Activated CD4-positive, alpha-beta T cell treated with anti-CD3 and anti-CD28 coated beads, Interleukin-2, amount 10 ng/mL, durations not matched to agents 7 days and 5 days (primary cell): ENCODE measurements around the gene NOP56. TPM values are rescaled to one million over a fixed set of nuclear protein-coding genes. Genes with fewer than 3 reads are reported as not detected.

Source experiments
- CTCF ChIA-PET: fragments of 350-600 bp; sonication (Branson Sonifier 250); formaldehyde crosslinking; loops from one replicate; lab custom pipeline; 2021; ENCODE audit warnings: antibody characterized with exemption; lab: Charles Lee
- POLR2A ChIA-PET: fragments of 350-600 bp; sonication (Branson Sonifier 250); formaldehyde crosslinking; loops from one replicate; lab custom pipeline; 2021; ENCODE audit warnings: antibody characterized with exemption; lab: Charles Lee
- DNase-seq: peaks from one replicate; pipeline ENCODE4 v3.0.0-alpha.2; 2020
- H3K27ac Mint-ChIP-seq: one replicate; pipeline ENCODE4 v1.8.0; 2021; ENCODE audit warnings: mild to moderate bottlenecking, moderate library complexity, mixed read lengths
- H3K27me3 Mint-ChIP-seq: one replicate; pipeline ENCODE4 v1.8.0; 2021; ENCODE audit warnings: mixed read lengths
- H3K36me3 Mint-ChIP-seq: one replicate; pipeline ENCODE4 v1.8.0; 2021; ENCODE audit warnings: low read depth, mixed read lengths
- H3K4me1 Mint-ChIP-seq: one replicate; pipeline ENCODE4 v1.8.0; 2021; ENCODE audit warnings: mixed read lengths
- H3K4me3 Mint-ChIP-seq: one replicate; pipeline ENCODE4 v1.8.0; 2021; ENCODE audit warnings: mild to moderate bottlenecking, moderate library complexity, mixed read lengths
- H3K9me3 Mint-ChIP-seq: one replicate; pipeline ENCODE4 v1.8.0; 2021; ENCODE audit warnings: mixed read lengths
- total RNA-seq, 2 experiments: library from RNA; stranded (reverse); gene quantifications; one replicate each; pipeline ENCODE4 v1.2.3, GENCODE V29; 2021

Gene NOP56, protein sequence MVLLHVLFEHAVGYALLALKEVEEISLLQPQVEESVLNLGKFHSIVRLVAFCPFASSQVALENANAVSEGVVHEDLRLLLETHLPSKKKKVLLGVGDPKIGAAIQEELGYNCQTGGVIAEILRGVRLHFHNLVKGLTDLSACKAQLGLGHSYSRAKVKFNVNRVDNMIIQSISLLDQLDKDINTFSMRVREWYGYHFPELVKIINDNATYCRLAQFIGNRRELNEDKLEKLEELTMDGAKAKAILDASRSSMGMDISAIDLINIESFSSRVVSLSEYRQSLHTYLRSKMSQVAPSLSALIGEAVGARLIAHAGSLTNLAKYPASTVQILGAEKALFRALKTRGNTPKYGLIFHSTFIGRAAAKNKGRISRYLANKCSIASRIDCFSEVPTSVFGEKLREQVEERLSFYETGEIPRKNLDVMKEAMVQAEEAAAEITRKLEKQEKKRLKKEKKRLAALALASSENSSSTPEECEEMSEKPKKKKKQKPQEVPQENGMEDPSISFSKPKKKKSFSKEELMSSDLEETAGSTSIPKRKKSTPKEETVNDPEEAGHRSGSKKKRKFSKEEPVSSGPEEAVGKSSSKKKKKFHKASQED
- 100 to 1,000 TPM; 382 to 387 TPM for total RNA-seq

DNA sequence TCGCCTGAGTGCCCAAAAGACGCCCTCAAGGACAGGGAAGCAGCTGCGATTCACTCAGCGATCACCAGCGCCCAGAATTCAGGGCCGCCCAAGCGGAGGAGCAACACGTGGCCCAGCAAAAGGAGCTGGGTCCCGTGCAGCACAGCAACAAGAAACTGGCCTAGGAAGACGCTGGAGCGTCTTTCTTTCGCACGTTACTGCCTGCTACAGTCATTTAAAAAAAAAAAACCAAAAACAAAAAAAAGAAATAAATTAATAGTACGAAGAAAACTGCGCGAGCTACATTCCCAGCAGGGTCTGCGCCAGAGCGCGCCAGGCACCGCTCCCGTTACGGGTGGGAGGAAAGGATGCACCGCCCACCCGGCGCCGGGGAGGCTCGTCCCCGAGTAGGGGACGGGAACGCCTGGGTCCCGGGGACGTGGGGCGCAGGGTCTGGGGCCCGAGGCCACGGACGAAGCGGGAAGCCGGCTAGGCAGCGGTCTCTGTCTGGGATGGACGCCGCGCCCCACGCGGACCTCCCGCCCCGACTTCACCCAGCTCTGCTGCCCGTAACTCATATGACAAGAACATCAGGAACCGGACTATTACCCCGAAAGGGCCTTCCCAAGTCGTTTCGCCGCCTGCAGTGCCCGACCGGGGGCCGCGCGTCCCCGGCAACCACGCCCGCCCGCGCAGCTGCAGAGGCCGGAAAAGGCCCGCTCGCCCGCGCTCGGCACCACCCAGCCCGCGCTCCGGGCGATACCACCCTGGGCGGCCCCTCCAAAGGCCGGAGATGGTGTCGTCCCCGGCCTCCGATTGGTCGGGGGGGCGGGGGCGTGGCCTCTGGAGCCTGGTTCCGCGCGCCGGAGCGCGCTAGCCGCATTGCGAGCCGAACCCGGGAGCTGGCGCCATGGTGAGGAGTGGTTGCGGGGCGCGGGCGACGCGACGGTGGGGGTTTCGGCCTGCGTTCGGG is at the start of gene NOP56:
Gene NOP56, plus strand, starts transcription at position 861 of the 952 bp plus-strand sequence. Its CDS starts 29 bp downstream, at position 890.
- H3K4me3 Mint-ChIP-seq = peak within 1 kb of the TSS; percentile 81
- peak within 1 kb of the TSS; percentile 92 for H3K27ac Mint-ChIP-seq
- POLR2A ChIA-PET = interaction anchor here (0.8 to 1.9 kb wide), 5 partner anchors 12 to 182 kb away, joined by 3 to 7 read pairs (median 4); partner anchors contain the start of genes IDH3B and SNRPB
- H3K36me3 Mint-ChIP-seq = peaks cover 37% of the 10 kb centered on the region
- CTCF ChIA-PET = interaction anchor here (0.5 to 4.9 kb wide), 6 partner anchors 12 to 186 kb away, joined by 3 to 22 read pairs (median 4); partner anchors contain the start of gene IDH3B
- H3K4me1 Mint-ChIP-seq = peaks cover 58% of the 10 kb centered on the region
- no peaks in the 10 kb centered on the region for H3K9me3 Mint-ChIP-seq
- no peaks in the 10 kb centered on the region for H3K27me3 Mint-ChIP-seq
- DNase-seq = peak; percentile 91

DNA sequence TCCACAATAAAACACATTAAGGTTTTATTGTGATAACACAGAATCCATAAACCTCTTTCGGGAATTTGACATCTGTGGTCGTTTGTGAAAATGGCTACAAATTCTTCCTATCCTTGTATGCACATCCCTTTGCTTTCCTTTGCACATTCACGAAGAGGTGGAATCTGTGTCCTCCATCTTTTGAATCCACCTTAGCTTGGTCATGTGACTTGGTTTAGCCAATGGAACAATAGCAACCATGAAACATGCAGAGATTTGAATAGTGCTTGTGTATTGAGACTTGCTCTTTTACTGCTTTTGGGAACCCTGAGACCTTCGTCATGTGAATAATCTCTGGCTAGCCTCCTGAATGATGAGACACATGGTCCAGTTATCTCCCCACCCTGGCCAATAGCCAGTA is 49.7 kb upstream of the NOP56 start:
- H3K36me3 Mint-ChIP-seq = peaks cover 2% of the 10 kb centered on the region

DNA sequence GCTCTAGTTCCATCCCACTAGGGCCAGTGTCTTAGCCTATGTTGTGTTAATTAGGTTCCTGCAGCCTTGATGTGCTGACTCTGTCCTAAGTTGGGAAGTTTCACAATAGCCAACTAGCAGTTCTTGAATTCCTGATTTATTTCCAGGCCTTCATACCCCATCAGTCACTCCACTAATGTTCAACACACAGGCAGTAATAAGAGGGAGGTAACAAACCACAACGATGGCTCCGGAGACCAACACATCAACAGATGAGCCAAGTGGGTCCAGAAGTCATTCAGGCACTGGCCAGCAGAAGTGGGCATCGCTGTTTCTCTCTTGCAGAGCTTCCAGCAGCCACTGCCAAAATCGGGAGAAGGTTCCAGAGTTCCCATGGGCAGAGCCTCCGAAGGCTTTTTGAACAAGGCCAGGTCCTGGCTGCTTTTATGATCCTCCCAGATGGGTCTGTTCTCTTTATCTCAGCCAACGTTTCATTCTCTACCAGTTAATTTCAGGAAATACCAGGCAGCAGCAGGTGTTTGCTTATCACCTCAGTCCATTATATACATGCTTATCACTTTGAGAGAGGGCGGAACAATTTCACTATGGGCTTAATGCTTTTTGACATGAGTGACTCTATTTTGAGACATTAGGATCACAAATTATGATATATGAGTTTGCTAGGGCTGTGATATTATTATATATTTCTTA is 48.5 kb upstream of the NOP56 start:
- H3K36me3 Mint-ChIP-seq = peaks cover 2% of the 10 kb centered on the region
- H3K27me3 Mint-ChIP-seq = peaks cover 7% of the 10 kb centered on the region
- H3K4me1 Mint-ChIP-seq = no peaks in the 10 kb centered on the region
- H3K9me3 Mint-ChIP-seq = peaks cover 10% of the 10 kb centered on the region
- no peak for DNase-seq
- no peak overlapping the region for H3K27ac Mint-ChIP-seq
- CTCF ChIA-PET = no interaction called here
- no peak overlapping the region for H3K4me3 Mint-ChIP-seq
- POLR2A ChIA-PET = no interaction called here

More for the DNA sequence above, 49.7 kb upstream of the NOP56 start:
- Mint-ChIP-seq H3K4me3 (no peak overlapping the region), H3K27ac (no peak overlapping the region), H3K9me3 (peaks cover 10% of the 10 kb centered on the region), H3K27me3 (peaks cover 10% of the 10 kb centered on the region), H3K4me1 (no peaks in the 10 kb centered on the region)
- DNase-seq = no peak
- ChIA-PET POLR2A (no interaction called here), CTCF (no interaction called here)

DNA sequence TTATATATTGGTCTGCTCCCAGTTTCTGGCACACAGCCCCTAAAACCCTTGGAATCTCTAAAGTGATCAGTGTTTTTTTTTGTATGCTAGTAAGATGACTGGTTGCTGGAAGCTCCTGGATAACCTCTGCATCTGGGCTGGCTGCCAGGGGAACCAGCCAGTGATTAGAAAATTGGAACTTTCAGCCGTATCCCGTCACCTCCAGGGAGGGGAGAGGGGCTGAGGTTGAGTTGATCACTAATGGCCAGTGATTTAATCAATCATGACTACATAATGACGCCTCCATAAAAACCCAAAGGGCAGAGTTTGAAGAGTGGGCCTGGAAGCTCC is 48.0 kb upstream of the NOP56 start:
- CTCF ChIA-PET = no interaction called here
- no peak overlapping the region for H3K27ac Mint-ChIP-seq
- peaks cover 10% of the 10 kb centered on the region for H3K9me3 Mint-ChIP-seq
- H3K36me3 Mint-ChIP-seq = peaks cover 2% of the 10 kb centered on the region
- no peaks in the 10 kb centered on the region for H3K4me1 Mint-ChIP-seq
- H3K4me3 Mint-ChIP-seq = no peak overlapping the region
- POLR2A ChIA-PET = no interaction called here
- no peak for DNase-seq
- H3K27me3 Mint-ChIP-seq = peaks cover 12% of the 10 kb centered on the region

DNA sequence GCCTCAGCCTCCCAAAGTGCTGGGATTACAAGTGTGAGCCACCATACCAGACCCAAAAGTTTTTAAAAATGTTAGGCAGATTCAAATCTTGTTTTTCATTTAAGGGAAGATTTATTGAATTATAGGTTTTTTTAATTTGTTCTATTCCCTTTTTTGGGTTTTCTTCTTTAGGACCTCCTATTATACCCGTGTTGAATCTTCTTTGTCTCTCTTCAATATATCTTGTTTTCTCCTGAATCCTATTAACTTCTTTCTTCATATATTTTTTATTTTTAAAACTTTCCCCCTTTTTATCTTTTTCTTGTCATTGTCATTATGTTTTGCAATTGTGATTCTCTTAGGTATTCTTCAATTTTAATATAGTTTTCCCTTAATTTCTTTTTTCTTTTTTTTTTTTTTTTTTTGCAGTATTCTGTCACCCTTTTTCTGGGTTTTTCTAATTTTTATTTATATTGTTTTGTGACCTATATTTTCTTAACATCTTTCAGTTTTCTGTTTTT is 45.9 kb upstream of the NOP56 start:
- DNase-seq = no peak
- POLR2A ChIA-PET = no interaction called here
- Mint-ChIP-seq H3K36me3 (peaks cover 2% of the 10 kb centered on the region), H3K4me3 (no peak overlapping the region), H3K9me3 (peaks cover 10% of the 10 kb centered on the region), H3K27ac (no peak overlapping the region), H3K4me1 (no peaks in the 10 kb centered on the region), H3K27me3 (peaks cover 17% of the 10 kb centered on the region)
- CTCF ChIA-PET = no interaction called here

DNA sequence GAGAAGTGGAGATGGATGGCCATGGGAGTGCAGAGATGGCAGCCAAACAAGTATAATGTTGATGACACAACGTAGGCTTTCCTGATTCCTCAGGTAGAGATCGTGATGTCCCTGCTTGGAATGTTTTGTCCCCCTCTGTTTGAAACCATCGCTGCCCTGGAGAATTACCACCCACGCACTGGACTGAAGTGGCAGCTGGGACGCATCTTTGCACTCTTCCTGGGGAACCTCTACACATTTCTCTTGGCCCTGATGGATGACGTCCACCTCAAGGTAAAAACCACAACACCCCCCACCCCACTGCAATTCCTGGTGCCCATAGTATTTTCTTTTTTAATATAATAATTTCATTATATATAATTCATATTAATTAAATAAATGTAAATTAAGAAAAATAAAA is 42.1 kb upstream of the NOP56 start:
- Mint-ChIP-seq H3K9me3 (peaks cover 6% of the 10 kb centered on the region), H3K36me3 (peaks cover 2% of the 10 kb centered on the region), H3K27ac (no peak overlapping the region), H3K4me1 (no peaks in the 10 kb centered on the region), H3K4me3 (no peak overlapping the region), H3K27me3 (peaks cover 19% of the 10 kb centered on the region)
- CTCF ChIA-PET = no interaction called here
- no peak for DNase-seq
- POLR2A ChIA-PET = no interaction called here

DNA sequence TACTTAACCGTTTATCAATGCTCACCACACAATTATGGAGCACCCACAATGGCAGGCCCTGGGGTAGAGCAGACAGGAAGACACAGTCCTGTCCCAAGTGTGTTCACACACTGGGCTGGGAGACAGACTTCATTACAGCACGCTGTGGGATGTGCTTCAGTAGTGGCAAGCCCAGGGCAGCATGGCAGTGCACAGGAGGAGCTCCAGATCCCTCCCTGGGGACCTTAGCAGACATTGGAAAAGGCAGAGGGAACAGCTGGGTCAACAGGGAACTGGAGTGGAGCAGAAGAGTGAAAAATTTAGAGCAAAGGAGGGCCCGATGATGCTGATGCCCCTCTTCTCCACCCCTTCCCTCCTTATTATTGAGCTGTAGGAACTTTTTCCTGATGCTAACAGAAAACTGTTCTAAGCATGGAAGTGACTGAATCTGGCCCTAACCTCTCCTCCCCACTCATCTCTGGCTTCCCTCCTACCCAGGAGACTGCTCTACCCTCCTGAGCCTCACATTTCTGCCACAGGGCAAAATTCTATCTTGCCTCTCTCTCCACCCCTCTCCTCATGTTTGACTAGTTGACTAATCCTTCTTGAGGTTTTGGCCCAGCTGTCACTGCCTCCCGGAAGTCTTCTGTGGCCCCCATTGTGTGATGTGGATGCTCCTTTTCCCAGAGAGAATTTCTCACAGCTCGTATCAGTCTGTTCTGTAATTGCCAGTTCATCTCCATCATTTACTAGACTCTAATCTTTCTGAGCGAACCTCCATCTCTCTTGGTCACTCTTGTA is 41.3 kb upstream of the NOP56 start:
- Mint-ChIP-seq H3K4me3 (no peak overlapping the region), H3K4me1 (no peaks in the 10 kb centered on the region), H3K9me3 (peaks cover 5% of the 10 kb centered on the region), H3K27me3 (peaks cover 22% of the 10 kb centered on the region), H3K27ac (no peak overlapping the region), H3K36me3 (peaks cover 2% of the 10 kb centered on the region)
- POLR2A ChIA-PET = no interaction called here
- CTCF ChIA-PET = no interaction called here
- no peak for DNase-seq

DNA sequence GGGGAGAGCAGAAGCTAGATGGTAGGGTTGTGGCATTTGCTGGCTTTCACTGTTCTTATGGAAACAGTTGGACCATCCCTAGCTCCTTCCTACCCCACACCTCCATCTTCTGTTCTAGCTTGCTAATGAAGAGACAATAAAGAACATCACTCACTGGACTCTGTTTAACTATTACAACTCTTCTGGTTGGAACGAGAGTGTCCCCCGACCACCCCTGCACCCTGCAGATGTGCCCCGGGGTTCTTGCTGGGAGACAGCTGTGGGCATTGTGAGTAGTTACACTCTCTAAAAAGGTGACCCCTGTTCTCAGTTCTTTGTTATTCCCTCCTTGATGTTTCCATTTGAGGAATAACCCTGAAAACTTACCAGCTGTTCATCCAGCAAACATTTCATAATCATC is 40.4 kb upstream of the NOP56 start:
- Mint-ChIP-seq H3K27me3 (peaks cover 23% of the 10 kb centered on the region), H3K4me1 (no peaks in the 10 kb centered on the region), H3K27ac (no peak overlapping the region), H3K36me3 (peaks cover 2% of the 10 kb centered on the region), H3K4me3 (no peak overlapping the region), H3K9me3 (peaks cover 5% of the 10 kb centered on the region)
- CTCF ChIA-PET = no interaction called here
- DNase-seq = no peak
- POLR2A ChIA-PET = no interaction called here

DNA sequence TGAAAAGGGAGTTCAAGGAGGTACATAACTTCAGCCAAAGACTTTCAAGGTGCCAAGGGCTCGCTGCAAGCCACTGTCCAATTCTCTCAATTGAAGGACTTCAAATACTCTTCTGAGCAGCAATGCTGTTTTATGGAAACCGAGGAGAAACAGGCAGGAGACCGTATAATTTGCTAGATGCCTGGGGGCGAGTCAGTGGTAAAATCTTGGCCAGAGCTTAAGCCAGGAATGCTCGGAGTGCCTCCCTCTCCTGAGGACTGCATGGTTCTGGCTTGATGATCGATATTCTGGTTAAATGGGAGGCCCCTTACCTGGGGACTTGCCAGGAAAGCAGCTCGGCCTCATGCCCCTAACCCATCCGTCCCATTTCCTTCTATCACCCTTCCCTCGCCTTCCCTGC is 35.8 kb upstream of the NOP56 start:
- Mint-ChIP-seq H3K36me3 (no peaks in the 10 kb centered on the region), H3K4me3 (no peak overlapping the region), H3K27me3 (peaks cover 15% of the 10 kb centered on the region), H3K4me1 (no peaks in the 10 kb centered on the region), H3K9me3 (no peaks in the 10 kb centered on the region), H3K27ac (no peak overlapping the region)
- DNase-seq = no peak
- POLR2A ChIA-PET = no interaction called here
- CTCF ChIA-PET = no interaction called here

DNA sequence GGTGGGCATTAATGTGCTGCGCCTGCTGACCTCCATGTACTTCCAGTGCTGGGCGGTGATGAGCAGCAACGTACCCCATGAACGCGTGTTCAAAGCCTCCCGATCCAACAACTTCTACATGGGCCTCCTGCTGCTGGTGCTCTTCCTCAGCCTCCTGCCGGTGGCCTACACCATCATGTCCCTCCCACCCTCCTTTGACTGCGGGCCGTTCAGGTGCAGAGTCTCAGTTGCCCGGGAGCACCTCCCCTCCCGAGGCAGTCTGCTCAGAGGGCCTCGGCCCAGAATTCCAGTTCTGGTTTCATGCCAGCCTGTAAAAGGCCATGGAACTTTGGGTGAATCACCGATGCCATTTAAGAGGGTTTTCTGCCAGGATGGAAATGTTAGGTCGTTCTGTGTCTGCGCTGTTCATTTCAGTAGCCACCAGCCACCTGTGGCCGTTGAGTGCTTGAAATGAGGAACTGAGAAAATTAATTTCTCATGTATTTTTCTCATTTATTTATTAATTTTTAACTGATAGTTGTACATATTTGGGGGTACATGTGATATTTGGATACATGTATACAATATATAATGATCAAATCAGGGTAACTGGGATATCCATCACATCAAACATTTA is 35.2 kb upstream of the NOP56 start:
- ChIA-PET CTCF (no interaction called here), POLR2A (no interaction called here)
- H3K9me3 Mint-ChIP-seq = no peaks in the 10 kb centered on the region
- H3K36me3 Mint-ChIP-seq = no peaks in the 10 kb centered on the region
- H3K4me1 Mint-ChIP-seq = no peaks in the 10 kb centered on the region
- no peak overlapping the region for H3K27ac Mint-ChIP-seq
- no peak for DNase-seq
- H3K27me3 Mint-ChIP-seq = peaks cover 13% of the 10 kb centered on the region
- no peak overlapping the region for H3K4me3 Mint-ChIP-seq

DNA sequence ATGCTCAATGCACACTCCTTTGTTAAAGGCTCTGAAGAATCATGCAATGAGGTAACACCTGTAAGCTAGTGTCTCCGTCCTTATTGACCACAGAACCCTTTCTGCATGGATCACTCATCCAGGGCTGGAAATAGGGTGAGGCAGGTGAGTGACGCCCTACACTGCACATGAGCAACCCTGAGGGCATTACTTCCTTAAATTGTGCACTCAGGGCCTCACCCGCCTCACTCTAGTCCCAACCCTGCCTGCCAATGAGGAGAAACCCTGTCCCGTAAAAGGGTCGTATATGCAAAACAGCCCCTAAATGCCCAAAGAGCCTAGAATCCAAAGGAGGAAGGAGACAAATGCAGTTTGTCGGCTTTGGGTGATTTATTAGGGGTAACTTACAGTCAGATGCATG is 33.6 kb upstream of the NOP56 start:
- ChIA-PET CTCF (no interaction called here), POLR2A (no interaction called here)
- Mint-ChIP-seq H3K4me3 (no peak overlapping the region), H3K36me3 (no peaks in the 10 kb centered on the region), H3K4me1 (no peaks in the 10 kb centered on the region), H3K9me3 (no peaks in the 10 kb centered on the region), H3K27me3 (peaks cover 14% of the 10 kb centered on the region), H3K27ac (no peak overlapping the region)
- DNase-seq = no peak
